Mesenteric fat pad (tissue), 1 donor: Measurements from ENCODE around the gene COL6A6. TPM values are rescaled to one million over a fixed set of nuclear protein-coding genes. Genes with fewer than 3 reads are reported as not detected.

Experiments used
- DNase-seq: peaks from one replicate; pipeline ENCODE4 v3.0.0-alpha.2; 2020; ENCODE audit warnings: low spot score
- long read RNA-seq: library from polyadenylated mRNA; unstranded; transcript quantifications from one replicate; pipeline ENCODE4 v2.0.0, GENCODE V29; 2020
- total RNA-seq: library from RNA; stranded (reverse); fragmentation: NEBNext Ultra II Directional; extraction: Animal tissue kit (Norgen Biotek cat#: 25700); gene quantifications from one replicate; pipeline ENCODE4 v1.2.1, GENCODE V29; 2021
- donor health status: DM: yes; HTN: yes; CAD: no.

The COL6A6 gene, protein sequence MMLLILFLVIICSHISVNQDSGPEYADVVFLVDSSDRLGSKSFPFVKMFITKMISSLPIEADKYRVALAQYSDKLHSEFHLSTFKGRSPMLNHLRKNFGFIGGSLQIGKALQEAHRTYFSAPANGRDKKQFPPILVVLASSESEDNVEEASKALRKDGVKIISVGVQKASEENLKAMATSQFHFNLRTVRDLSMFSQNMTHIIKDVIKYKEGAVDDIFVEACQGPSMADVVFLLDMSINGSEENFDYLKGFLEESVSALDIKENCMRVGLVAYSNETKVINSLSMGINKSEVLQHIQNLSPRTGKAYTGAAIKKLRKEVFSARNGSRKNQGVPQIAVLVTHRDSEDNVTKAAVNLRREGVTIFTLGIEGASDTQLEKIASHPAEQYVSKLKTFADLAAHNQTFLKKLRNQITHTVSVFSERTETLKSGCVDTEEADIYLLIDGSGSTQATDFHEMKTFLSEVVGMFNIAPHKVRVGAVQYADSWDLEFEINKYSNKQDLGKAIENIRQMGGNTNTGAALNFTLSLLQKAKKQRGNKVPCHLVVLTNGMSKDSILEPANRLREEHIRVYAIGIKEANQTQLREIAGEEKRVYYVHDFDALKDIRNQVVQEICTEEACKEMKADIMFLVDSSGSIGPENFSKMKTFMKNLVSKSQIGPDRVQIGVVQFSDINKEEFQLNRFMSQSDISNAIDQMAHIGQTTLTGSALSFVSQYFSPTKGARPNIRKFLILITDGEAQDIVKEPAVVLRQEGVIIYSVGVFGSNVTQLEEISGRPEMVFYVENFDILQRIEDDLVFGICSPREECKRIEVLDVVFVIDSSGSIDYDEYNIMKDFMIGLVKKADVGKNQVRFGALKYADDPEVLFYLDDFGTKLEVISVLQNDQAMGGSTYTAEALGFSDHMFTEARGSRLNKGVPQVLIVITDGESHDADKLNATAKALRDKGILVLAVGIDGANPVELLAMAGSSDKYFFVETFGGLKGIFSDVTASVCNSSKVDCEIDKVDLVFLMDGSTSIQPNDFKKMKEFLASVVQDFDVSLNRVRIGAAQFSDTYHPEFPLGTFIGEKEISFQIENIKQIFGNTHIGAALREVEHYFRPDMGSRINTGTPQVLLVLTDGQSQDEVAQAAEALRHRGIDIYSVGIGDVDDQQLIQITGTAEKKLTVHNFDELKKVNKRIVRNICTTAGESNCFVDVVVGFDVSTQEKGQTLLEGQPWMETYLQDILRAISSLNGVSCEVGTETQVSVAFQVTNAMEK (N-terminal part only)
- total RNA-seq = 0.96 TPM
- long read RNA-seq = 0 reads

DNA sequence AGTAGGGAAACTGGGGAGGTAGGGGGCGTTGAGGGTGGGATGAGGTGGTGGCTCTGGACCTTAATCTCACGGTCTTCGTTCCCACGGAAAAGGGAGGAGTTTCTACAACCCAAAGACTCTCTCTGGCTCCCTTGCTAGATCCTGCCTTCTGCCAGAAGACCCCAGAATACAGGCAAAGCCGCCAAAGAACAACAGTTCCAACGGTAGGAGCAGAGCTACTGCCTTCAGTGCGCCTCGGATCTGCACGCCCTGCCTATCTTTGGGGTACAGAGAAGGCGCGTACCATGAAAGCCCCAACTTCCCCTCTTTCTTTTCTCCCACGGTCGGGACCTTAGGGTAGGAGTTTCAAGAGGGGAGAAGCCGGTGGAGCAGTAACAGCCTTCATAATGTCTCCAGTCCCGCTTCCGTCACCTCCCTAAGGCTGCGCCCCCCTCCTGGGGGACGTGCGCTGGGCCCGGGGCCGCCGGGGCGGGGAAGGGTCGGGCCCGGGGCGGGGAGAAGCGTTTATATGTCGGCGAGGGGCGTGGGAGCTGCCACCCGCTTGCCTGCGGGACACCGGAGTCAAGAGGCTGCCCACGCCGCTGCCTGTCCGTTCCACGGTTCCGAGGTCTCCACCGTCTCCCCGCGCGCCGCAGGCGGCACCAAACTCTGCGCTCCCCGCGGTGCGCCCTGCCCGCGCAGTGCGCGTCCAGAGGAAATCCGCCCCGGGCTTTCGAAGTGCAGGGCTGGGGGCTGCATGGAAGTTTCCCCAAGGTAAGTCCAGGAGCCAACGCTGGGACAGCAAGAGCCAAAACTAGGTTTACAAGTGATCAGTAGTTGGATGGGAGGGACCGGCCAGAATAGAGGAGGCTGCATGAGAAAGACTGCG, at the start of gene COL6A6:
TSS of gene COL6A6 (plus strand) at position 533 of the 868 bp plus-strand sequence. CDS start 43,188 bp downstream, outside the sequence.
- DNase-seq = no peak

DNA sequence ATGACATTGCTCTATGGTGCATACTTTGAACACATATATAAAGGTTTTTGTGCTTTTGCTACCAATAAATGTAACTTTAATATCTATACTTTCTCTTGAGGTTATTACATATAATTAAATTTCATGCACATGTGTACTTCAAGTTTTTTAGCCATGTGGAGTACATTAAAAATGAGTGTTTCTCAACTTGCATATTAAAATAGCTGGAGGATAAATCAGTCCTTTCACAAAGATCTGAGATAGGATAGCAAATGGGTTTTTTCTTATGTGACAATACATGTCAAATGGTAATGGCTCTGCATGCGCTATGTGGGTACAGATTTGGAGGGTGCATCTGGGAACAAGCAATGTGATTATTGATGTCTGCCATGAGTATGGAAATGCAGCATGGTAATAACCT, 48.7 kb upstream of the COL6A6 start:
- DNase-seq = no peak

DNA sequence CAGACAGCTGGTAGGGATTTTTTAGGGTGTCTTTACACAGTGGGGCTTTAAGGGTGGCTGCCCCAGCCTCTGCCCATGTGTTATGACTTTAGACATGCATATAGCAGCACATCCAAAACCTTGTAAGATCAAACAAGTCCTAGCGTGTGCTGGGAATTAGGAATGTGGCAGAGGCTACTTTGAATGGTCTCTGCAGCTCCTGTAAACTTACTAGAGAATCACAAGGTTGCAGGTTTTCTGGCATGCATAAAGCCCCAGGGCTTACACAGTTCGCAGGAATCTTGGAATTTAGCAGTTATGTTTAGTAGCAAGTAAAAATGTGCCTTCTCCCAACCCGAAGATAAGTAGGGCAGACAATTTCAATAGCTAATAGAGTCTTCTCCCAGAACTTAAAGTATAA, 46.9 kb upstream of the COL6A6 start:
- DNase-seq = no peak

DNA sequence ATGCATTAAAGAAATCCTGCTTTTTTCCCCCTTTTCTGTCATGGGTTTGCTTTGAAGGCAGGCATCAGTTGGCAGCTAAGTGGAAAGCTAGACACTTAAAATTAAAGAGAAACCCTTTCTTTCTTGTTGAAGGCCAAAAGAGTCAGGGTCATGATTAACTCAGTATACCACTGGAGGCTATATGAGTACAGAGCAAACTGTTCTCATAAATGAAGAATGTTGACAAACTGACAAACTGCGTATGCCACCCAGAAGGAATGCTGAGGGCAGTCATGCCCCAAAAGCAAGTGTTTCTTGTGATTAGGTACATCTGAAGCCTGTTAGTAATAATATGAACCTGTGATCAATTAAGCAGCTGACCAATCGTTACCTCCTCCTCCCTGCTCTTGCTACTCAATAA, 43.6 kb upstream of the COL6A6 start:
- DNase-seq = no peak

DNA sequence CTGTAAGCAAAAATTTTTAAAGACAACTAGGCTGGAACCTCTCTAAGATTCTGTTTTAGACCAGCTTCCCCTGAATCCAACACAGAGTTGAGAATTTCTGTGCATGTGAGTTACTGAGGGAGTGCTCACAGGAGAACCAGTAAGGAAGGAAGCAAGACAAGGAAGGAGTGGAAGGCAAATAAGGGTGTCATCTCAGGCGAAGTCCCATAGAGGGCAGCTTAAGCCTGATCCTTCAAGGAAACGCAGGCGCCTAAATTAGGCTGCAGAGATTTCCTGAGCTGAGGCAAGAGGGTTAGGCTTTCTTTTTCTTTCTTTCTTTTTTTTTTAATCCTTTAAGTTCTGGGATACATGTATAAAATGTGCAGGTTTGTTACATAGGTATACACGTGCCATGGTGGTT, 36.2 kb upstream of the COL6A6 start:
- no peak for DNase-seq

DNA sequence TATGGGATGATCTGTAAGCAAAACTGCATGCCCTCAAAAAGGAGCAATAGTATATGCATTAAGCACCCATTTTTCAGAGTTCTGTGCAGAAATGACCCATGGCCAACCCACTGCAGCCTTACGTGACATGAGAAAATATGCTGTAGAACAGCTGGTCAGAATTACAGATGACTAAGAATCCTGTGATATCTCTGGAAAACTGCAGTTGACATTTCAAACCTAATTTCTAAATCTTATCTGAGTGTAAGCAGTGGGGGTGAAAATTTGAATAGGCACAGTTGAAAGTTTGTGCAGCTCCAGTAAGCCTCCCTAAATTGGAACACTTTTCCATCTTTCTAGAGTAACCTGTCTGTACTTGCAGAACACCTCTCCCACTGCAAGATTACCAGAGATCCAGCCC, 28.7 kb upstream of the COL6A6 start:
- DNase-seq = no peak

DNA sequence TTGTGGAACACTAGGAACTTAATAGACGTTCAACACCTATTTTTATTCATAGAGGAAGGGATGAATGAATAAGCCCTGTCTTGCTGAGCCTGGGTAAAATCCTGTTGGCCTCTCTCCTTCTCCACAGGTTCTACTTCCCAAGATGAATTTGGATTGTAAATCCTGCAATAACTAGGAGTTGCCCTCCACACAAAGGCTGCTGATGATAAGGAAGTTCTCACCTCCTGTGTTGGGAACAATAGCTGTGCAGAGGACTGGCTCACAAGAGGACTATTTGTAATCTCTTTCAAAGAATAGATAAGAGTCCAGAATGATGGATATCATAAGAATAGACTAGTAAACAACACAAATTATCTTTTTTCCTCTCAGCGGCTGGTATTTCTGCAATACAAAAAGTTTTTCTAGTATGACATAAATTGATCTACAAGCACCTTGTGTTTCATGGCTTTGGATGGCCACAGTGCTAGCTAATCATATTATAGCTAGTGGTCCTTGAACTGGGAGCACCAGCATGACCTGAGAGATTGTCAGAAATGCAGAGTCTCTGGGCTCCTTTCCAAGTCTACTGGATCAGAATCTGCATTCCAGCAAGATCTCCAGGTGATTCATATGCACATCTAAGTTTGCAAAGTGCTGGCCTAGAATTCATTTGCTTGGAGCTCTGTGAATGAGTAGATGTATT, 28.1 kb upstream of the COL6A6 start:
- DNase-seq = no peak

DNA sequence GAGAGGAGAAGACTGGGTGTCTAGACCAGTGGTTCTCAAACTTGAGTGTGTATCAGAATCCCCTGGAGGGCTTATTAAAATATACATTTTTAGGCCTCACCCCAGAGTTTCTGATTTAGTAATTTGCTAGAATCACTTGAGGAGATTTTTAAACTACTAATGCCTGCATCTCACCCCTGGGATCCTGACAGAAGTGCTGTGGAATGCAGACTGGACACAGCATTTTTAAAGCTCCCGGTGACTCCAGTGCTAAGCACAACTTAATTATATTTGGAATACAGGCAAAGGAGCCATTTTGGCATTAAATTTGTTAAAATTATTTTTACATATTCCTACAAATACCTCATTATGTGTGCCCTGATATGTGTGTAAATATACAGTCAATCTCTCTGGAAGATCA, 26.7 kb upstream of the COL6A6 start:
- DNase-seq = no peak

DNA sequence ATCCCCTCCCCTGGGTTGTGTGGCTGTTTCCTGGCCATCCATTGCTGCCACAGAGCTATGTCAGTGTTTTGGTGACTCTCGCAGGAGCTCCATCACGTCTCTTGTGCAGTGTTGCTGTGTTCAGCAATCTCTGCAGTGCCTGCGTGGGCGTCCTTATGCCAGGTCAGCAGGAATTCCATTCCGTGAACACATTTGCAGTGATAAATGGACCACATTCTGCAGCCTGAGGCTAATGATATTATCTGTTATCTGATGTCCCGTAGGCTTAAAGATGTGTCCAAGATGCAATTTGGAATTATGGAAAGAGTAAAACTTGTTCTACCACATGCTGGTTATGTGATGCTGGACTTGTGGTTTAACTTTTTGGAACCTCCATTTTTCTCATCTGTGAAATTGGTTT, 25.5 kb upstream of the COL6A6 start:
- no peak for DNase-seq

DNA sequence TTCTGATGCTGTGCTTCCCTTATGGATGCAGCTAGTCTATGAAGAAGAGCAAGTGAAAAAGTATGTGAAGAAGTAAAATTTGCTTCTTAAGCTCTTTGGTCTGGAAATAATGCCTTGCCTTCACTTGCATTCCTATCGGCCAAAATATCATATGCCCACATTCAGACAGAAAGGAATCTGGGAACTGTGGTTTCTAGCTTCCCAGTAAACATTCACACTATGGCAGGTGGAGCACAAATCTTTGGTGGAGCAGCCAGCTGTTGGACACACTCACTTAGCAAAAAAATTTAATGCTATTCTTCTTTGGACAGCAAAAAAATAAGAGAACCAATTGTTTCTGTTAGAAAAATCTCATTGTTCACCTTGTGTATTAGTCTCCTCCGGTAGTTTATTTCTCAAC, 12.3 kb upstream of the COL6A6 start:
- no peak for DNase-seq

DNA sequence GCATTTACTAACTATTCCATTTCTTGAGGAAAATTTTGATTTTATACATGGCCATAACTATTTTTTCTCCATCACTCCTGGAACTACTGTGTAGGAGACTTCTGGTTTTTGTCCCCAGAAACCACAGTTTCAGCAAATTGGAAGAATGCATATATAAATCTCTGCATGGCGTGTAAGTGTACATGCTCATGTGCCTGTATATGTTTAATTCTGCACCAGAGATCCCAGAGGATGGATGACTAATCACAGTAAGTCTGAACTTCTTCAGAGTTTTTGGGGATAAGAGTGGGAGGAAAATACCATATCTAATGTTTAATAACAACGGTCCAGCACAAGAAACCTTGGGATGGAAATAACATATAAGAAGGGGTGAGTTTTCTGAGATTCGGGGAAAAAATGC, 10.9 kb upstream of the COL6A6 start:
- DNase-seq = no peak

DNA sequence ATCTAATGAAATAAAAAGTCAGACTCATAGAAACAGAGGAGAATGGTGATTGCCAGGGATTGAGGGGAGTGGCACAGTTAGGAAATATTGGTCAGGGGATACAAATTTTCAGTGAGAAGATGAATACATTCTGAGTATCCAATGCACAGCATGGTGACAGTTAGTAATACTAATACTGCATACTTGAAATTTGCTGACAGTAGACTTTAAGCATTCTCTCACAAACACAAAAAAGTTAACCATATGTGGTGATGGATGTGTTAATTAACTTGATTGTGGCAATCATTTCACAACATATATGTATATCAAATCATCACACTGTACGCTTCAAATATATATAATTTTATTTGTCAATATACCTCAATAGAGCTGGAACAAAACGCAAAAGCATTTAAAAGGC, 9.2 kb upstream of the COL6A6 start:
- no peak for DNase-seq

DNA sequence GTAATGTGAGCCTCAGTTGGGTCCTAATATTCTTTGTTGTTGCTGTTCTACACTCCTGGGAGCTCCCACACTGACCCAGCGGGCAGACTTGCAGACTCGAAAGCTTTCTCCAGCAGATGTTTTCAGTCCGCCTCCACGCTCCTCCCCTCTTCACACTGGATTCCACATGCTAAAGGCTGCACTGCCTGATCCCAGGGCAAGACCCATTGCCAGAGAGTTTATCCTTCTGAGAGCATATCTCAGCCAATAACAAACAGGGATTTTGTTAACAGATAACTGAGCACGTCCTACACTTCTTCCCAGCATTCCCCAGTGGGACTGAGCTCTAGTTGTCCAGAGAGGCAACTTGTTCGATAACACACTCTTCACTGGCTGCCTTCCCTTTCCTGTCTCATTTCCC, 8.0 kb upstream of the COL6A6 start:
- DNase-seq = no peak

DNA sequence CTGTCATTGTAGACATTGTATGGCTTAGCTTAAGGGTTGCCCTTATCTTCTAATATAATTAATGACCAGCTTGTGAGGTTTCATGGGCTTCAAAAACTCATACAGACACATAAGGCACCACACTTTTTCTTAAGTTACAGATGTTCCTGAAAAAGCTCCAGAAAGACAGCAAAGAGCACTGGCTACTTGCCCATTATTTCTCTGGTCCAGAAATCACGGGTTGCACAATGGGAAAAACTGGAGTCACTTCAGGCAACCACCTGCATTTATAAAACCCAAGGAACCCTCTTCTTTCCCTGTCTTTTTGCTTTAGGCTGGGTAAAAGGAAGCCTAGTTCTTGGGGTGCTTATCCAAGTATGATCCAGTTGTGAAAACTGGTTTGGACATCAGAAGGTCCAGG, 2.3 kb upstream of the COL6A6 start:
- DNase-seq = no peak

DNA sequence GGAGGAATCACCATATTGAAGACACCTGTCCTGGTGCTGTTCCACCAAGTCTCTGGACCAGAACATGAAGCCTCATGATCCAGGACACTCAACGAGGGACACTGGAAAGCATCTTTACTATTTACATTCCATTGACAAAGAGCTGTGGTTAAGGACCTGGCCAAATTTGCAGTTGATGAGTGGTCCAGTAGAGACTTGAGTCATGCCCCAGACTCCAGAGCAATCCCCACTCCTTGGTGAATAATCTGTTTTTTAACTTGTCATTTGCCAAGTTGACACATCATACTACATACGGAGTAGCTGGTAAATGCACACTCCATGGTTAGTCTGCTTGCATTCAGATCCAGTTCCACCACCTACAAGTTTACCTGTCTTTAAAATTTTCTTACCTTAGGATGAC, 1.2 kb upstream of the COL6A6 start:
- DNase-seq = no peak

DNA sequence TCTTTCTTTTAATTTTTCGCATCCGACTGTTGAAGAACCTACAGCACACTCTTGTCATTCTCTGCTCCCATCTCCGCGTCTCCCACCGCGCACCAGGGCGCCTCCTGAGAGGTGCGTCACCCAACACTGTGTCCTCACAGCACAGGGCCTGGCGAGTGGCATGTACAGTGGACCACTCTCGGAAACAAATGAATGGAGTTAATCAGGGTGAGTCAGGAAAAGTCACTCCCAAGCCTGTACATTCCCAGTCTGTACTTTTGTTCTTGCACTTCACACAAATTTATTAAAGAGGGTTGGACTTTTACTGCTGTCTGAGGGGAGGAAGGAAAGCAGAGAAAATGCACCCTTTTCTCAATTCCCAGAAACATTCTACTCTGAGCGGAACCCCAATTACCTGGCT, 625 bp downstream of the COL6A6 start:
- DNase-seq = no peak

DNA sequence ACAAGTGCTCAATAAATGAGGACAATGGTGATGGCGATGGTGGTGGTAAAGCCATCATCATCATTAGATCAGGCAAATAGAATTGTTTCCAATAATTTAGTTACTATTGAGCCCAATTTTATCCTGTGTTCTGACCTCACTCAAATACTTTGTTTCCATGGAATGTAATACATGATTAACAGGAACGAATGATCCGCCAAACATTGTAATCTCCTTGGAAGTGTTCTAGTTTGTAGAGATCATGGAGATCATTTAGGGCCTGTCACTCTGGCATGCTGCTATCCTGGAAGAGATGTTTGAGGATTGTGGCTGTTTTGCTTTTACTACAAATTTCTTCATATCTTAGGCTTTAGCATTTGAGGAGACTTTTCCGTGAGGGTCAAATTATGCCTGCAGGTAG, 2.8 kb downstream of the COL6A6 start:
- no peak for DNase-seq

DNA sequence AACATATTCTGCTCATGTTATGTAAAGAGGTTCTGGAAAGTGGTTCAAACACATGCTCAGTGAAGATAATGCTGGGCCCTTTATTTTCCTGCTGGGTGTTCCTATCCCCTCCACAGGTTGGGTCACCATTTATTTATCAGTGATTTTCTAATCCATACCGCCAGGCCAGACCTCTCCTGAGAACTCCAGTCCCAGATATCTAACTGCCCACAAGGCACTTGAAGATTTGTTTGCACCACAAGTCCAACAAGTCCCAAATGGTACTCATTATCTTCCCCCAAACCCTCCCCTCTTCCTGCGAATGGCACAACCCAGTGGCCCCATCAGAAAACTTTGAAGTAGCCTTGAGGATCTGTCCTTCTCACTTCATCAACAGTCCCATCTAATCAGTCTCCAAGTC, 5.4 kb downstream of the COL6A6 start:
- no peak for DNase-seq

DNA sequence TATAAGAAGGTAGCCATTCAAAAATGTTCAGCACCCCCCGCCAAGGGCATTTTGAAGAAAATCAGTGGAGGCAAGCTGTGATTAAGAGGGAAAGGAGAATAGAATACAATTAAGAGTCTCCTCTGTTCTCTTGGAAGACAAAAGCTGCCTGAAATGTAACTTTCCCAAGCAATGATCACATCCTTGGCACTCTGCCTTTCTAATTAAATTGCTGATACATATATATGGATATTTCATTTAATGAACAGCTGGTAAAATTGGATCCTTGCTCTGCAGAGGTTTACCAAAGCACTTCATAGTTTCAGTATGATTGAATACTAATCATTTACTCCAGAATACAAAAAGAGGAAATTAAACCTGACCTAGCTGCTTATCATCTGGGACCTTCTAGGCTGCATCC, 10.4 kb downstream of the COL6A6 start:
- DNase-seq = no peak

DNA sequence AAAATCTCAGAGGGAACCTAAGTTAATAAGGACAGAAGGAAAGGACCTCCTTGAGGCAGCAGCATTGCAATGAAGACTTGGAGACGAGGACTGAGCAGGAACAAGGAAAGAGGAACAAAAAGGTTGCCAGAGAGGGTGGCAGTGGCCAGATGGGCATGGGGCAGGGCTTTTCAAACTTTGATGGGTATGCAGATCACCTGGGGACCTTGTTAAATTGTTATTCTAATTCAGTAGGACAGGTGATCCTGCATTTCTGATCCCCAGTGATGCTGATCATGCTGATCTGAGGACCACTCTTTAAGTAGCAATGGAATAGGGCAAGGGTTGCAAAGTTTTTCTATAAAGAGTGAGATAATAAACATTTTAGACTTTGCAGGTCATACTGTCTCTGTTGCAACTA, 11.1 kb downstream of the COL6A6 start:
- DNase-seq = no peak
